ENCODE measurements around the gene SIAH2.

- TF ChIP-seq CTCF (IDR thresholded peaks at IDR 0.05; ENCODE audit: poor library complexity) (no peak), EZH2phosphoT487 (IDR thresholded peaks at IDR 0.05; ENCODE audit: low read depth, severe bottlenecking, unreplicated experiment) (no peak)
Observed at GRCh38 chr3:150745832-150746231, 17.1 kb downstream of the SIAH2 start.
